ENCODE data around the gene ROPN1. TPM values are rescaled to one million over a fixed set of nuclear protein-coding genes. Genes with fewer than 3 reads are reported as not detected.

Gene ROPN1
- total RNA-seq, 2 experiments from 2014 or later = not detected

GRCh38 chr3:123997543-123997942, 5.6 kb upstream of the ROPN1 start:
- Histone ChIP-seq H3K9me3 (ENCODE audit: low read length) (no peaks in the 10 kb centered on the region), H3K4me3 (ENCODE audit: low read depth, low read length, poor library complexity, severe bottlenecking) (no peak overlapping the region), H3K79me2 (ENCODE audit: insufficient read depth, low read depth, low read length) (no peaks in the 10 kb centered on the region), H3K36me3 (ENCODE audit: insufficient read depth, low read length) (no peaks in the 10 kb centered on the region), H3K9me2 (ENCODE audit: insufficient read depth, low read length) (no peaks in the 10 kb centered on the region), H3K4me1 (ENCODE audit: insufficient read depth, low read length, poor library complexity, severe bottlenecking) (no peaks in the 10 kb centered on the region), H3K4me2 (ENCODE audit: low read length) (no peak overlapping the region), H2AFZ (ENCODE audit: low read length) (no peak overlapping the region), H4K20me1 (ENCODE audit: insufficient read depth, low read length) (no peaks in the 10 kb centered on the region), H3K27ac (ENCODE audit: low read depth, low read length, poor library complexity, severe bottlenecking) (no peak overlapping the region)
- no TSS peak for BruUV-seq (replicated peaks)
- ChIA-PET CTCF (ENCODE audit: unreplicated experiment) (no interaction called here), POLR2A (interaction anchor here (0.6 kb wide), 1 partner anchor 355 kb away, joined by 4 read pairs; no protein-coding TSS in a partner anchor)
- intact Hi-C loops (cut with micrococcal nuclease; ENCODE audit: unreplicated experiment) = no loop called here
- TF ChIP-seq, protein P1, sequence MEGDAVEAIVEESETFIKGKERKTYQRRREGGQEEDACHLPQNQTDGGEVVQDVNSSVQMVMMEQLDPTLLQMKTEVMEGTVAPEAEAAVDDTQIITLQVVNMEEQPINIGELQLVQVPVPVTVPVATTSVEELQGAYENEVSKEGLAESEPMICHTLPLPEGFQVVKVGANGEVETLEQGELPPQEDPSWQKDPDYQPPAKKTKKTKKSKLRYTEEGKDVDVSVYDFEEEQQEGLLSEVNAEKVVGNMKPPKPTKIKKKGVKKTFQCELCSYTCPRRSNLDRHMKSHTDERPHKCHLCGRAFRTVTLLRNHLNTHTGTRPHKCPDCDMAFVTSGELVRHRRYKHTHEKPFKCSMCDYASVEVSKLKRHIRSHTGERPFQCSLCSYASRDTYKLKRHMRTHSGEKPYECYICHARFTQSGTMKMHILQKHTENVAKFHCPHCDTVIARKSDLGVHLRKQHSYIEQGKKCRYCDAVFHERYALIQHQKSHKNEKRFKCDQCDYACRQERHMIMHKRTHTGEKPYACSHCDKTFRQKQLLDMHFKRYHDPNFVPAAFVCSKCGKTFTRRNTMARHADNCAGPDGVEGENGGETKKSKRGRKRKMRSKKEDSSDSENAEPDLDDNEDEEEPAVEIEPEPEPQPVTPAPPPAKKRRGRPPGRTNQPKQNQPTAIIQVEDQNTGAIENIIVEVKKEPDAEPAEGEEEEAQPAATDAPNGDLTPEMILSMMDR (conservative IDR thresholded peaks at IDR 0.05; ENCODE audit: low read length) = no peak
- TF ChIP-seq EZH2phosphoT487 (IDR thresholded peaks at IDR 0.05; ENCODE audit: borderline replicate concordance, low read depth, low read length) = no peak
- DNase-seq (ENCODE audit: low spot score) = no peak

DNA sequence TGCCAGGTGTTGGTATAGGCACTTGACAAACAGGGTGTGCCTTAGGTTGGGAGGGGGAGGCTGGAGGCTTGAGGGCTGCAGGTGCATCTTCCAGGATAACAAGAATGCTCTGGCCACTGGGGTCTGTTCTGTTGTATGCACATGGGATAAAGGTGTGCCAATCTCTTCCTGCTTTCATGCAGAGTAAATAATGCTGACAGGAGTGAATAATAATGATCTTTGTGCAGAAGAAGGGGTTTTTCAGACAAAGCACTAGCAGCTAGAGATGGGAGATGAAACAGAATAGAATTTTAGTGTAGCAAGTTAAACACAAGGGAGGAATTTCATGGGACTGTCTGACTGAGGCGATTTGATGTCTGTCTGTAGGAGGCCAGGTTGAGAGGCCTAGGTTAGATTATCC, 1.9 kb upstream of the ROPN1 start:
- intact Hi-C loops (cut with micrococcal nuclease; ENCODE audit: unreplicated experiment) = no loop called here
- no TSS peak for BruUV-seq (replicated peaks)
- TF ChIP-seq, protein P1 (conservative IDR thresholded peaks at IDR 0.05; ENCODE audit: low read length) = no peak
- no peak for TF ChIP-seq EZH2phosphoT487 (IDR thresholded peaks at IDR 0.05; ENCODE audit: borderline replicate concordance, low read depth, low read length)
- ChIA-PET POLR2A (no interaction called here), CTCF (ENCODE audit: unreplicated experiment) (no interaction called here)
- H3K4me3 ChIP-seq (ENCODE audit: low read depth, low read length, poor library complexity, severe bottlenecking) = no peak overlapping the region
- H3K9me3 ChIP-seq (ENCODE audit: low read length) = no peaks in the 10 kb centered on the region
- H3K36me3 ChIP-seq (ENCODE audit: insufficient read depth, low read length) = no peaks in the 10 kb centered on the region
- DNase-seq (ENCODE audit: low spot score) = no peak
- no peak overlapping the region for H3K4me2 ChIP-seq (ENCODE audit: low read length)
- H3K27ac ChIP-seq (ENCODE audit: low read depth, low read length, poor library complexity, severe bottlenecking) = no peak overlapping the region
- H4K20me1 ChIP-seq (ENCODE audit: insufficient read depth, low read length) = no peaks in the 10 kb centered on the region
- no peaks in the 10 kb centered on the region for H3K4me1 ChIP-seq (ENCODE audit: insufficient read depth, low read length, poor library complexity, severe bottlenecking)
- no peak overlapping the region for H2AFZ ChIP-seq (ENCODE audit: low read length)
- no peaks in the 10 kb centered on the region for H3K79me2 ChIP-seq (ENCODE audit: insufficient read depth, low read depth, low read length)
- no peaks in the 10 kb centered on the region for H3K9me2 ChIP-seq (ENCODE audit: insufficient read depth, low read length)

DNA sequence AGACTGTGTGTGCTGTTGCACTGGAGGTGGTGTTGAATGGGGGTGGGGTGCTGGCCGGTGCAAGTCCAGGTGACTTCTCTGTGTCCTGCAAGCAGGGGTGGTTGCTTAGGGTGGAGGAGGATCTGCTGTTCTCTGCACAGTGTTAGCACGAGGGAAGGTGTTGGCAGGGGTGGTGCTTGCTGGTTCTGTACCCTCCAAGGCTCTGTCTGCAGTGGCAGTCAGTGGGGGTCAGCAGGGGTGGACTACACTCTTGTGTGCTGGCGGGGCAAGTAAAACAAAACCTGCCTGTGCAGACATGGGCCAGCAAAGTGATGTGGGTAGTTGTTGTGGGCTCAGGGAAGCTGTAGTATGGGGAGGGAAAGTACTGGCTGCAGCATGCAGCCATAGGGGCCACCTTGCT, 5.5 kb downstream of the ROPN1 start:
- no peak for DNase-seq (ENCODE audit: low spot score)
- no peak overlapping the region for H3K27ac ChIP-seq (ENCODE audit: low read depth, low read length, poor library complexity, severe bottlenecking)
- H3K36me3 ChIP-seq (ENCODE audit: insufficient read depth, low read length) = no peaks in the 10 kb centered on the region
- H3K4me2 ChIP-seq (ENCODE audit: low read length) = no peak overlapping the region
- TF ChIP-seq EZH2phosphoT487 (IDR thresholded peaks at IDR 0.05; ENCODE audit: borderline replicate concordance, low read depth, low read length) = no peak
- TF ChIP-seq, protein P1 (conservative IDR thresholded peaks at IDR 0.05; ENCODE audit: low read length) = no peak
- no peaks in the 10 kb centered on the region for H3K9me3 ChIP-seq (ENCODE audit: low read length)
- H3K4me1 ChIP-seq (ENCODE audit: insufficient read depth, low read length, poor library complexity, severe bottlenecking) = no peaks in the 10 kb centered on the region
- intact Hi-C loops (cut with micrococcal nuclease; ENCODE audit: unreplicated experiment) = no loop called here
- POLR2A ChIA-PET = no interaction called here
- no peaks in the 10 kb centered on the region for H3K79me2 ChIP-seq (ENCODE audit: insufficient read depth, low read depth, low read length)
- no peak overlapping the region for H3K4me3 ChIP-seq (ENCODE audit: low read depth, low read length, poor library complexity, severe bottlenecking)
- H4K20me1 ChIP-seq (ENCODE audit: insufficient read depth, low read length) = no peaks in the 10 kb centered on the region
- no peak overlapping the region for H2AFZ ChIP-seq (ENCODE audit: low read length)
- H3K9me2 ChIP-seq (ENCODE audit: insufficient read depth, low read length) = no peaks in the 10 kb centered on the region
- BruUV-seq (replicated peaks) = no TSS peak
- CTCF ChIA-PET (ENCODE audit: unreplicated experiment) = no interaction called here
